Right ventricle myocardium inferior (tissue), 1 donor: ENCODE results near the gene CCSER1. TPM values are rescaled to one million over a fixed set of nuclear protein-coding genes. Genes with fewer than 3 reads are reported as not detected.
A peak's percentile ranks its signal among the peaks of the same experiment; 100 is the strongest.
"Not testable (repeated sequence)": the region's sequence is repeated elsewhere in the genome, so short reads cannot be mapped to it uniquely, and the experiment has no call there.

Experiments
- ATAC-seq: fragments of 200-7000 bp; cut with Tn5 transposase; one replicate; pipeline ENCODE4 v1.9.1; 2020; ENCODE audit warnings: mild to moderate bottlenecking, moderate library complexity
- DNase-seq: peaks from one replicate; pipeline ENCODE4 v3.0.0; 2021; ENCODE audit errors: missing footprints
- intact Hi-C: fragments of 100-400 bp; cut with DNase I; formaldehyde crosslinking; loops from one replicate; pipeline ENCODE4 v1.11.0; 2022
- total RNA-seq: library from RNA; stranded (reverse); fragmentation: NEBNext Ultra II Directional; extraction: Animal tissue kit (Norgen Biotek cat#: 25700); gene quantifications from one replicate; pipeline ENCODE4 v1.2.1, GENCODE V29; 2021
- donor health status: DM: no; HTN: yes; CAD: no; lungs with severe emphysema.

The CCSER1 gene
- total RNA-seq, 1 donor from 2014 or later: 12.9 TPM

DNA sequence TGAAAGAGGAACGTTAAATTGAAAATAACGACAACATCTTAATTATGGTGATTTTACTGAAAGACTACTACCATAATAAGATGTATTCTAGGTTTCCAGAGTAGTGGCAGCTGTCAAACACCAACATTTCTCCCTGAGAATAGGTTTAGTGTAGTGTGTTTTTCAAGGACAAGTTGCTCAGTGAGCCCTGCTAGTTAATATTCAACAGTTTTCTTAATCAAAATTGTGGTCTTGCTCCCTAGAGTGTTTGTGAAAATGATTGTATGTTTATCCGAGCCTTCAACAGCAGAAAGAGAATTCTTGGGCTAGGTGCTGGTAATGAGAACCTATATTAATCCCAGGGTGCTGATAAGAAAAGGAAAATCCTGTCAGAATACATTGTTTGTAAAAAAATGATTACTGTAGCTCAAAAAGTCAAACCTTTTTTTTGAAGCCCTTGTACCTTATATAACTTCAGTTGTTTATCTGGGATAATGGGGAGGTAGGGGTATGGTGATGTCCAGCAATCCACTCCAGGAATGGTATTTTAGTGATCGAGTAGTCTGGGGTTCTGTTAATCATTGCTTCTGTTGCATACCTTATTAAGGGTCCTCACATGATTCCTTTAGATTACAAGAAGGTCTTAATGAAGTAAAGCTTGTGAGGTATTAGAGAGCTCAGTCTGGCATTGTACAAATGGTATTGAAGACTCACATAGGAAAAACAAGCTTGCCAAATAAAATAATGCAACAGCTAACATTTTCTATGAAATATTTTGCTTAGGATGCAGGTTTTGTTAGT is 110.7 kb downstream of the CCSER1 start:
- no peak for DNase-seq
- intact Hi-C loops: loop anchor here (10.0 kb wide), 1 partner anchor 53 kb away; no protein-coding TSS in a partner anchor
- ATAC-seq: no peak

DNA sequence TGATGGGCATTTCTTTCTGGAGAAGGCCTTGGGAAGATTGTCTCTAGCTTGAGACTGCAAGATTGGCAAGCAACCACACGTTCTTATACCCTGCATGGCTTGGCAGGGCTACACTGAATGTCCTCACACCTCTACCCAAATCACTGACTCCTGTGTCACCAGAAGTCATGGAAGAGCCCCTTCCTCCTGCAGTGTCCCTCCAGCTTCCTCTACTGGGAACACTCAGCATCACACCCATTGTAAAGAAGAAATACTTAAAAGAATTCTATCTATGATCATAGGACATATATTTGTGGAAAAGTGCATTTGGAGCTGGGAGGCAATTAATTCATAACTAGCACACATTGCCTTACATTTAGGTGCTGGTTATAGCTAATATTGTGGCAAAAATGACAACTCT is 113.1 kb downstream of the CCSER1 start:
- DNase-seq: no peak
- ATAC-seq: no peak
- intact Hi-C loops: no loop called here

DNA sequence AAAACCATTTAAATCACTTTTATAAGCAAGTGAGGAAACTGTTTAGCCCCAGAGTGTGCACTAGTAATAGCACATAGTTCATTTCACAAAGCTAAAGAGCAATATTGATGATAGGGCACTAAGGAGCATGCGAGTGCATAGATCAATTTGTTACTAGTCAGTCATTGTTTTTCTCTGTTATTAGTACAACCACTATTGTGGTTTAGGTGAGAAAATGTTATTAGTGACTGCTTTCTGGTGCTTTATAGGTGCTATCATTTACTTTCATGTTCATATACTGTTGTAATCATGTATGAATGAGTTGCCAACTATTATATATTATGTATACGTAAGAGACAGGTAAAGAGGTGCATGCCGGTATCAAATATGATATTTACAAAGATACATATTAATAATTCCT is 113.8 kb downstream of the CCSER1 start:
- DNase-seq: no peak
- ATAC-seq: no peak
- intact Hi-C loops: no loop called here

DNA sequence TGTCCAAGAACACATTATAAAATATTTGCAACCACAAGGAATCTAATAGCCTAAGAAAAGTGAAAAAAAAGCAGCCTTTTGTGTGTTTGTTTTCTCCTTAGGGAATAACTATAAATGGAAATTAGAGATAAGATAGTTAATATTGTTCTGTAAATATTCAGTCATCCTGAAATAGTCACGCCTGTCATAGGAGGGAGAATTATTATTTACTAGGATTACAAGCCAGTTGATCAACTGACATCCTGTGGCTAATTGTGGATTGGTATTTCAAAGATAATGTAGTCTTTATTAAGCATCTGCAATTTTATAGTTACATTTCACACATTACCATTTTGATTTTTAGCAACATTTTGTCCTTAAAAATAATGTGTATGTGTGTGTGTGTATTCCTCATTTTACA is 118.6 kb downstream of the CCSER1 start:
- DNase-seq (no peak), ATAC-seq (no peak)
- intact Hi-C loops: no loop called here

DNA sequence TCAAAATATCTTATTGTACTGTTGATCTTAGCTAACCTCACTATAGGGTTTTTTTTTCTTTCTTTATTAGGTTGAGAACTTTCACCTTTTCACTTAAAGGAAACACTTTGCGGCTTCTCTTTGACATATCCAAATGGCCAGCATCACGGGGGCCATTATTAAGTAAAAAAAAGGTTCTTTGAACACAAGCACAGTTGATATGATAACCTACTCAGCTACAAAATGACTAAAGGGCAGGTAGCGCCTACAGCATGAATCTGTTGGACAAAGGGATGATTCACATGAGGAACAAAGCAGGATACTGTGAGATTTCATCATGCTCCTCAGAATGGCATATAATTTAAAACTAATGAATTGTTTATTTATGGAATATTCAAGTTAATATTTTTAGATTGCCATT is 119.6 kb downstream of the CCSER1 start:
- ATAC-seq: no peak
- intact Hi-C loops: no loop called here
- DNase-seq: no peak

DNA sequence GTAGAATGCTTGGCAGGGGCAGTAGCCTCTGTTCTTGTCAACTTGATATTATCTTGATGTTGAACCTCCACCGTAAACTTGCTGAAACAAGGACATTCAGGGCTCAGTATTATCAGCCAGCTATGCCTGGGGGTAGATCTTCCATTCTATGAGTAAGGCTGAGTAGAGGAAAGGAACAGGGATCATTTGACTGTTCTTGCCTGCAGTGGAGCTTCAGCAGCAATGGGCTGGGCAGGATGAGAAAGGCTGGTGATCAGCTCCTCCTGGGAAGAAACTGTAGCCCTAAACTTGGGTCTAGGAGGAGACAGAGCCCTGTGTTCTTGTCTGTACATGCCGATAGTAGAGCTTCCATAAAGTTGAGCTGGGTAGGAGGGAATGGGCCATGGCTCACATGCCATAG is 127.2 kb downstream of the CCSER1 start:
- DNase-seq (no peak), ATAC-seq (no peak)
- intact Hi-C loops: loop anchor here (5.0 kb wide), 1 partner anchor 127 kb away; the partner anchor contains the start of gene CCSER1

DNA sequence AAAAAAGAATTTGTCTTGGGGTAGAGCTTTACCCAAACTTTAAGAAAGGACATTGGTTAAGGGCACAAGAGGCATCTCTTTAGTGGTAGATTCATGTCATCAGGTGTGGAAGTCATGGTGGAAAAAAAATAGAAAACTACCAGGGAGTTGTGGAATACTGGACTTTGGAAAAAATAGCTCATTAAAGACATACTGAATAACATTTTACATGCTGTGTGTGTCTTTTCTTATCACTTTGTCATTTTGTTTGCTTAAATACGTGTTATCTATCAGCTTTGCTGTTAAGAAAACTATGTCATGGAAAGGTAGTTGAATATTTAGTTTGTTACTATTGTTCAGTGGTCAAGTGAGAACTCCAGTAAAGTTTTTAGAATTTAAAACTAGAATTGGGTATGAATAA is 147.0 kb downstream of the CCSER1 start:
- no peak for ATAC-seq
- intact Hi-C loops: no loop called here

DNA sequence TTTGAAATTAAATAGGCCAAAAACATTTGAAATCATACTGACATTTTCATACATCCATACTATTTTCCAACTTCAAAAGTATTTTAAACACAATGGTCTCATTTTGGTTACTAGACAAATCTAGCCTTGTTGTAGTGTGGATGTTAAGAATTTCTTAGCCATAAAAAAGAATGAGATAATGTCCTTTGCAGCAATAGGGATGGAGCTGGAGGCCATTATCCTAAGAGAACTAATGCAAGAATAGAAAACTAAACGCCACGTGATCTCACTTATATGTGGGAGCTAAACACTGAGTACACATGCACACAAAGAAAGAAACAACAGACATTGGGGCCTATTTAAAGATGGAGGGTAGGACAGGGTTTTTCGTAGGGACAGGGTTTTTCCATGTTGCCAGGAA is 153.8 kb downstream of the CCSER1 start:
- intact Hi-C loops: no loop called here
- ATAC-seq (no peak), DNase-seq (no peak)

More for the DNA sequence above, 147.0 kb downstream of the CCSER1 start:
- DNase-seq: no peak

DNA sequence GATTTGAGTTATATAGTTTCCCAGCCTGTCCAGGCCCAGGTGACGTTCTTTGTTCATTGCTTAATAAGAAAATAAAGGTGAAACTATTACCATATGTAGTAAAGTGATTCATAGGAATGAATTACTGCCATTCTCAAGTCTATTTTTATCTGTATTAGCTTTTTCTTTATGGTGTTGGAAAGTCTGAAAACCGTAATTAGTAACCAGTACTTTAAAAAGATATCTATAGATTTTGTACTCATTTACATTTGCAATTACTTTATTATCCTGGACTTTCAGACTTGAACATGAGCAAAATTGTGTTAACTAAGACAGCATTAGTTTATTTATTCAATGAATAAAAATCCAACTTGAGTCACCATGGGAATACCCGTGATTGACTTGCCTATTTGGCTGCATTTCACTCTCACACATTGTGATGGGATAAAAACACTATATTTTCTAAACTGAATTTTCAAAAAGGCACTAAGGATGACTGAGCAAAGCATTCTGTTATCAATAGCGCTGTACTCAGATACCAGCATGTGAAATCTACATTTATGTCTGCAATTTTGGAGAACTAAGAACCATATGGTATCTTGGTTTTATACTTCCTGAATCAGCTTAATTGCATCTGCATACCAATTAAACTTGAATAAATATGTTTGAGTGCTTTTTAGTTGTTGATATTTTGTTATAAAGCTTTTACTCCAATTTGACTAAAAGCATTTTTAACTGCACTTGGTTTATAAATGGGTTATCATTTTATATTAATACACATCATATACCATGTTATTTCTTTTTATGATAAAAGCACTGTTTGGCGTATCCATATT is 154.6 kb downstream of the CCSER1 start:
- DNase-seq (no peak), ATAC-seq (no peak)
- intact Hi-C loops: no loop called here

DNA sequence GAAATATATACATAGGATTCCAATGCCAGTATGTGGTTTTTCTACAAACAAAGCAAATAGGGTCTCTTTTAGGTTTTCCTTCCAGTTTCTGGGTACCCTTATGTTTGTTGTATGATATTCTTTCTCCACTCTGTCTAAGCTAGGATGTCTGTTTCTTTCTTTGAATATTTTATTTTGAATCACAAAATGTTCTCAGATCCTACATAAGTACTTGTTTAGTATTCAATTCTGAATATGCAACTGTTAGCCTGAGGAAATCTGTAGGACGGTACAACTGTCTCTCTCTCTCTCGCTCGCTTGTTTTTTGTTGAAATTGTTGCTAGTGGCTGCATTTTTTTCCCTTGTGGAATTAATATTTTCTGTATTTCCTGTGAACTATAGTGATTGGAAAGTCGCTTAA is 163.2 kb downstream of the CCSER1 start:
- no peak for ATAC-seq
- DNase-seq: no peak
- intact Hi-C loops: loop anchor here (2.0 to 10.0 kb wide), 3 partner anchors 164 to 338 kb away; partner anchors contain the start of gene CCSER1

DNA sequence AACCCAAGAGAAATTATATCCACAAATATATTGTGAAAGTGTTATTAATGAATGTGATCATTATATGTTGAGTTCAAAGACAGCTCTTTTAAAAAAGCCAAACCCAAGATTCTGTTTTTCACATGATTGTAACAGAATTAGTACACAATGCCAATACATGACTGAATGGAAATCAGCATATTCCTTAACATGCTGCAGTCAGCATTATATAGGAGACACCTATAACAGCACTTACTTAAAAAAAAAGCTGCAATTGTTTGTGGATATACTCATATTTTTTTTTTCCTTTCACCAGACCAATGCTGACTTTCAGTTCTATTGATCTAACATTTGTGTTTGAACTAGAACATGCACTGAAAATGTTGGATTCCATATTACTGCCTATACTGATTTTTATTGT is 165.2 kb downstream of the CCSER1 start:
- no peak for ATAC-seq
- DNase-seq: no peak
- intact Hi-C loops: loop anchor here (2.0 to 10.0 kb wide), 3 partner anchors 172 to 340 kb away; no protein-coding TSS in a partner anchor

DNA sequence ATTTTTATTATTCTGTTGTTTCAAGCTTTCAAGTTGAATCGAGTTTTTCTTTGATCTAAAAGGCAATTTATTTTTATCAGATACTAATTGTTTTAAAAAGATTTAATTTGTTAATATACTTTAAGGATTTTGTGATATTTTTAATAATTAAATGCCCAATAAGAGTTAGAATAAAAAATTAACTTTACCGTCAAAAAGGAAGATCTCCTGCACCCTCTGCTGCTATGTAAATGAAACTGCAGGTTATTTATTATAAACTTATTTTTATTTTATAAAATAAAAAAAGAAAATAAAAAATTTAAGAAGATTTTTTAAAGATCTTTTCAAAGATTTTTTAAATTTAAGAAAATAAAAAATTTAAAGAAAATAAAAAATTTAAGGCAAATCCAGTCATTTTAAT is 166.1 kb downstream of the CCSER1 start:
- no peak for ATAC-seq
- no peak for DNase-seq
- intact Hi-C loops: loop anchor here (2.0 to 10.0 kb wide), 3 partner anchors 173 to 341 kb away; no protein-coding TSS in a partner anchor

DNA sequence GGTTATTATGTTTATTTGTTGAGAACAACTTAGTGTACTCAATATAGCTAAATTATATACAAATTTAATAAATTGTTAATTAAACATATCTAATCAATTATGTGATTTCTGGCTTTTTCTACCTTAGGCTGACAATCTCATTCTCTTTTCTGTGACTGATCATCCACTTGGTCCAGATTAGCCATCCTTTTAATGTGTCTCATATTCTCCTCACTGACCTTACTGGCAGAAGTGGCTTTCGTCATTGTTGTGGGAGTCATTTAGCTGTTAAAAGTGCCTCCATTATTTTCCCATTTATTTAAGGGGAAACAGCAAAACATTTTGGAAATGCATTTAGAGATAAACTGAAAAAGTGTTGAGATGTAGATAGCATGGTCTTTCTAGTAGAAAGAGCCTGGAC is 172.2 kb downstream of the CCSER1 start:
- ATAC-seq (no peak), DNase-seq (no peak)
- intact Hi-C loops: loop anchor here (10.0 kb wide), 1 partner anchor 275 kb away; no protein-coding TSS in a partner anchor

DNA sequence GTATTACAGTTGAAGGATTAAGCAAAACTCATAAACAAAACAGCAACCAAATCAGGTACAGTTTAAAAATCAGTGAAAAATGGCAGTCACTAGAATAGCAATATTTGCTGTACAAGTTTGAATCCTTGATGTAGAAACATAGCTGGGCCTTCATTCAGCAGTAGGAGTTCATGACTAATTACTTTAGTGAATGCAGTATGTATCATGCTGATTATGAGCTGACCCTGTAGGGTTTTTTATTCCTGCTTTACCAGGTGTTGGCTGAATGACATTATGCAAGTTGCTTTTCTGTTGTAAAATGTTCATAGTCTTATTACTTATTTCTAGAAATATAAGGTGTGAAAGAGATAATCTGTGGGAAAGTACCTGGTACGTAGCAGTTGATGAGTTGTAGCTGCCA is 179.6 kb downstream of the CCSER1 start:
- no peak for DNase-seq
- intact Hi-C loops: no loop called here
- ATAC-seq: no peak

DNA sequence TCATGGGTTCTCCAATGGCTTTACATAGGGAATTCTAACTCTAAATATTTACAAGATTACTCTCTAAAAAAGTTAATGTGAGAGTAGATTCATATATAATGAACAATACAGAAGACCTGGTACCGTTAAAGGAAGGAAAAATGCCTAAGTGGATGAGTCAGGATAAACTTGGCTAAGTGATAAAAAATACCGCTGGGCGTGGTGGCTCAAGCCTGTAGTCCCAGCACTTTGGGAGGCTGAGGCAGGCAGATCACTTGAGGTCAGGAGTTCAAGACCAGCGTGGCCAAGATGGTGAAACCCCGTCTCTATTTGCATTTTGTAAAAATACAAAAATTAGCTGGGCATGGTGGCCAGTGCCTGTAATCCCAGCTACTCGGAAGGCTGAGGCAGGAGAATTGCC is 189.9 kb downstream of the CCSER1 start:
- DNase-seq, ATAC-seq, intact Hi-C loops: not testable (repeated sequence)

DNA sequence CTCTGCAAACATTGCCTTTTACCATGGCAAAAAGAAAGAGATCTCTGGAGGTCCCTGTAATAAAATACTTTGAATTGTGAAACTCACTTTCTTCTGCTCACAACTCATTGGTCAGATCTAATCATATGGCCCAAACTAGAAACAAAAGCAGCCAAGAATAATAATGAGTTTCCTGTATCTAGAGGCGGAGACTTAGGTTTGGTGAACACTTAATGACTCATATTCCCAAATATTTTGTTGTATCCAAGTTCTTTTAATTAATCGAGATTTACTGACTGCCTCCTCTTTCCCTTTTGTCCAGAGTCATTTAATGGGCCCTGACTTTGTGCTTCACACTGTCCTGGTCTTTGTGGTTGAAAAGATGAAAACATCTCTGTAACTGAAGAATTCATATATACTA is 190.6 kb downstream of the CCSER1 start:
- DNase-seq (no peak), ATAC-seq (no peak)
- intact Hi-C loops: no loop called here

DNA sequence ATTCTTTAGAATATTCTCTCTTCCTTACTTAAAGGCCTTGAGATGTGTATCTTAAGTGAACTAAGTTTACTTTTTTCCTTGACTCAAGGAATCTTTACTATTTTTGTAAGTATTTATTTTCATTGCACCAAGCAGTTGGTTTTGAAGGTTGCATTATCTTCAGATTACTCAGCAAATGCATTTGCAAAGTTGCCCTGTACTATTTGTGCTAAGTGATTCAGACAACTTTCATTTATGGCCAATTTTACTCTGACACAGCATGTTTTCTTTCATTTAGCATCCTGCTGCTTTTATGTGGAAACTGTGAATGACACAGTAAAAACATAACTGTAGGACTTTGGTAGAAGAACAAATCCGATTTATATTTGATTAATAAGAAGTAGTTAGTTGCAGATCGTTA is 191.0 kb downstream of the CCSER1 start:
- intact Hi-C loops: no loop called here
- ATAC-seq (no peak), DNase-seq (no peak)

DNA sequence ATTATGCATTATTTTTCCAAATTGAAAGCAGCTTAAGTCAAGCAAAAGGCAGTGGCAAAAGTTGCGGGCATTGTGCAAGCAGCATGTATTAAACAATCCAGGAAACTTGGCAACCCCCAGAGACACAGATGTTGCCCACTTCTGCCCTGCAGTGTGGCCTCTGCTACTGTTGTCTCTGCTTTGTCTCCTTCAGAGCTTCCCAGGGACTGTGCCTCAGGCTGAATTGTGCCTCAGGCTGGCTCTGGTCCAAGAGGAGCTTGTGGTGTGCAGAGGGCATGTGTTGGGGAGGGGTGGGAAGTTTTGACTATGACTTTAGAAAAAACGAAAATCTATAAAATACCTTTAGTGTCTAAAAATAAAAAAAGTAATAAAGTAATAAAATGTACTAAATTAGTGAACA is 201.4 kb downstream of the CCSER1 start:
- intact Hi-C loops: no loop called here
- ATAC-seq (peak; percentile 78), DNase-seq (peak; percentile 62)

DNA sequence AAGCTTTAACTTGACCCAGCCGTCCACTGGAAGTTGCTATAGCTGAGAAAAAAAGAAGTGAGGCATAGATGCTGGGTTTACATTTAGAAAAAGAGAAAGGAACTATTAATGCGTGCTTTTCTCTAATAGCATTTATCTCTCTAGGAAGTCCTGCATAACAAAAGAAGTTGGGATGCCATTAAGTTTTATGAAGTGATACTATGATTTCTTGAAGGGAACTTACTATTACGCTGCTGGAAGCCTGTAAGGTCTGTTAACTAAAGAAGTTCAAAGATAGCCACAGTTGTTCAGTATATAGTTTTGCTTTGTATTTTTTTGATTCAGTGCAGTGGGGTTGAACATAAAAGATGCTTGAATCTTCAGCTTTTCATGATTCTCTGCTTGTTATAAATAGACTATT is 203.4 kb downstream of the CCSER1 start:
- DNase-seq: no peak
- intact Hi-C loops: no loop called here
- no peak for ATAC-seq
